Measurements from ENCODE around the gene OR1F1.

The OR1F1 gene

DNA sequence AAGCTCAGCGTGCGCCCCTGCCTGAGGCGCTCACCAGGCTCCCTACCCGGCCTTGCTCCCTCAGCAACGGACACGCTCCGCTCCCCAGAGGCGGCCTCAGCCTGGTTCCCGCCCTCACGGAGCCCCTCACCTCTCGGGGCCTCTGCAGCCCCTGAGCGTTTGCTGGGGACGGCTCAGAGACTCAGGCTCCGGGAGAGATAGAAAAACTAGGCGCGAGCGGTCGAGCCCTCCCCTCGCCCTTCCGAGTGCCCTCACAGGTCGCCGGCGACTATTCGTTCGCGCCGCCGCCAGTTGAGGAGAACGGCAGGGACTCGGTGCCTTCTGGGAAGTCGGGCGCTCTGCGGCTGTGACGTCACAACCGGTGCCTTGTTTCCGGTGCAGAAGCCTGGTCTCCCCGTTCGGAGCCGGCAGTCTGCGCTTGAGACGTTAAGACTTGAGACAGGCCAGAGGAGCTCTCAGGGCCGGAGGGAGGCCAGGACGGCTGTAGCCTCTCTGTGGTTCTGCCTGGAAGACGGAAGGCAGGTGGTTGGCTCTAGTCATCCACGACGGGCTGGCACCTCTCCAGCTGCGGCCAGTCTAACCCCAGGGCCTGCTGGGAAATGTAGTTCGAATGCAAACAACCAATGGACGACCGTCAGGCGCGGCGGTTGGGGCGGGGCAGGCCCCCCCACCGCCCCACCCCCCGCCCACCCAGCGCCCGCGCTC is 47.0 kb downstream of the OR1F1 start, which contains the start of gene ZNF200:
ZNF200 (minus strand) TSS at position 302 of the 705 bp plus-strand sequence. CDS start 1,403 bp downstream, outside the sequence.
- Histone ChIP-seq H3K27me3 (ENCODE audit: low read length) (no peaks in the 10 kb centered on the region), H3K9me3 (ENCODE audit: insufficient read depth, low read length) (peaks cover 3% of the 10 kb centered on the region; the same call in 1 of the 2 replicates), H3K4me2 (ENCODE audit: low read depth, low read length, poor library complexity, severe bottlenecking) (peak within 1 kb of the TSS; percentile 63), H3K9me2 (replicated peaks; ENCODE audit: insufficient read depth, low read length) (no peaks in the 10 kb centered on the region), H2AFZ (ENCODE audit: low read depth, low read length, severe bottlenecking) (peak within 1 kb of the TSS; percentile 52), H3K36me3 (ENCODE audit: low read length) (peaks cover 27% of the 10 kb centered on the region), H4K20me1 (ENCODE audit: low read depth, low read length) (no peaks in the 10 kb centered on the region), H3K9ac (ENCODE audit: low read length) (peak within 1 kb of the TSS; percentile 81), H3K79me2 (ENCODE audit: insufficient read depth, low read length) (peaks cover 10% of the 10 kb centered on the region; the same call in 1 of the 2 replicates), H3K27ac (ENCODE audit: low read depth, low read length) (peak within 1 kb of the TSS; percentile 91), H3K4me3 (ENCODE audit: insufficient read depth, low read length, poor library complexity, severe bottlenecking) (peak within 1 kb of the TSS; percentile 88), H3F3A (ENCODE audit: insufficient read depth) (peaks cover 14% of the 10 kb centered on the region)
- TF ChIP-seq, protein P1, sequence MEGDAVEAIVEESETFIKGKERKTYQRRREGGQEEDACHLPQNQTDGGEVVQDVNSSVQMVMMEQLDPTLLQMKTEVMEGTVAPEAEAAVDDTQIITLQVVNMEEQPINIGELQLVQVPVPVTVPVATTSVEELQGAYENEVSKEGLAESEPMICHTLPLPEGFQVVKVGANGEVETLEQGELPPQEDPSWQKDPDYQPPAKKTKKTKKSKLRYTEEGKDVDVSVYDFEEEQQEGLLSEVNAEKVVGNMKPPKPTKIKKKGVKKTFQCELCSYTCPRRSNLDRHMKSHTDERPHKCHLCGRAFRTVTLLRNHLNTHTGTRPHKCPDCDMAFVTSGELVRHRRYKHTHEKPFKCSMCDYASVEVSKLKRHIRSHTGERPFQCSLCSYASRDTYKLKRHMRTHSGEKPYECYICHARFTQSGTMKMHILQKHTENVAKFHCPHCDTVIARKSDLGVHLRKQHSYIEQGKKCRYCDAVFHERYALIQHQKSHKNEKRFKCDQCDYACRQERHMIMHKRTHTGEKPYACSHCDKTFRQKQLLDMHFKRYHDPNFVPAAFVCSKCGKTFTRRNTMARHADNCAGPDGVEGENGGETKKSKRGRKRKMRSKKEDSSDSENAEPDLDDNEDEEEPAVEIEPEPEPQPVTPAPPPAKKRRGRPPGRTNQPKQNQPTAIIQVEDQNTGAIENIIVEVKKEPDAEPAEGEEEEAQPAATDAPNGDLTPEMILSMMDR (IDR thresholded peaks at IDR 0.05; ENCODE audit: insufficient read depth, low read length, poor library complexity, severe bottlenecking) = no peak
- TF ChIP-seq EZH2phosphoT487 (conservative IDR thresholded peaks at IDR 0.05; ENCODE audit: low read length) = no peak

DNA sequence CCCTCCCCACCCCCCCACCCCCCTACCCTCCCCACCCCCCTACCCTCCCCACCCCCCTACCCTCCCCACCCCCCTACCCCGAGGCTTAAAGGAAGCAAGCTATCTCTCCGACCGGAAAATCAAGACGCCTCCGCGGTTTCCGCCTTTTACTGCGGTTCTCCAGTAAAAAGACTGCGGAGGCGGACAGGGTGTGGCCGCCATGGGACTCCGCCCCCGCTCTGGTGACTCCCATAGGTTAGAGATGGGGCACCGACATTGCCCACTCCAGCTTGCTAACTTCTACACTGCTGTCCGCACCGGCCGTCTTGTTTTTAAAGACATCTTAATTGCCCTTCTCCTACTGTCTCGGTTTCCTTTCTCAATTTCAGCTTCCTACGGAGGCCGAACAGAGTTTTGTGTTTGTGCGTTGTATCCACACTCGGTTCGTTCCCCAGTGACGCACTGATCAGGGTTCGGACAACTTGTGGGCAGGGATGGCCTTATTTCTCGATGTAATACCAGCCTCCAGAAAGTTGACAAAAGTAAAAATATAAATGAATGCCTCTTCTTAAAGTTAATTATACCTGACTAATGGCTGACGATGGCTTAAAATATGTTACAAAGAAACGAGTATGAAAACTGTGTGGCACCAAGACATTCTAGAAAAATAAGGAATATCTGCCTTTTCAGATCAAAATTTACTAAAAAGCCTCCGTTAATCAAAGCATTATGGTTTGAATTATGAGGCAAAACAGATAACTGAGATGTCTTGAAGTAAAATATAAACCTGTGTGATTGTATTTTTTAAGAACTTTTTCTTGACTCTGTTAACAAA is 48.1 kb downstream of the OR1F1 start:
- Histone ChIP-seq H3K4me3 (ENCODE audit: insufficient read depth, low read length, poor library complexity, severe bottlenecking) (no peak overlapping the region), H2AFZ (ENCODE audit: low read depth, low read length, severe bottlenecking) (no peak overlapping the region), H4K20me1 (ENCODE audit: low read depth, low read length) (no peaks in the 10 kb centered on the region)

DNA sequence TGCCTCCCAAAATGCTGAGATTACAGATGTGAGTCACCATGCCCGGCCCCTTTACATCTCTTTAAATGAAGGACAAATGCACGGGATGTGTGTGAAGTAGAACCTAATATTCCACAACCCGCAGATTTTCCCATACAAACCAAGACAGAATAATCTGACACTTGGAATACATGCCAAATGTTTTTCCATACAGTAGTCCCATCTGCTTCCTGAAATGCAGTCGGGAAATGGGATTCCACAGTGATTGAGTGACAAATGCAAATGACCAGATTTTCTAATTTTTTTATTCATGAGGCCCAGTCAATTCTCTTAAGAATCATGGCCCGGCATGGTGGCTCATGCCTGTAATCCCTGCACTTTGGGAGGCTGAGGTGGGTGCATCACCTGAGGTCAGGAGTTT is 53.8 kb downstream of the OR1F1 start:
- TF ChIP-seq, protein P1 (IDR thresholded peaks at IDR 0.05; ENCODE audit: insufficient read depth, low read length, poor library complexity, severe bottlenecking) = no peak
- no peak for TF ChIP-seq EZH2phosphoT487 (conservative IDR thresholded peaks at IDR 0.05; ENCODE audit: low read length)
- no peak overlapping the region for H3K4me2 ChIP-seq (ENCODE audit: low read depth, low read length, poor library complexity, severe bottlenecking)
- H3K36me3 ChIP-seq (ENCODE audit: low read length) = no peaks in the 10 kb centered on the region
- no peaks in the 10 kb centered on the region for H3K79me2 ChIP-seq (ENCODE audit: insufficient read depth, low read length)
- H3K9me2 ChIP-seq (replicated peaks; ENCODE audit: insufficient read depth, low read length) = no peaks in the 10 kb centered on the region
- H3F3A ChIP-seq (ENCODE audit: insufficient read depth) = peaks cover 2% of the 10 kb centered on the region; the same call in 1 of the 2 replicates
- H4K20me1 ChIP-seq (ENCODE audit: low read depth, low read length) = no peaks in the 10 kb centered on the region
- no peaks in the 10 kb centered on the region for H3K27me3 ChIP-seq (ENCODE audit: low read length)
- no peak overlapping the region for H2AFZ ChIP-seq (ENCODE audit: low read depth, low read length, severe bottlenecking)
- no peak overlapping the region for H3K4me3 ChIP-seq (ENCODE audit: insufficient read depth, low read length, poor library complexity, severe bottlenecking)
- no peak overlapping the region for H3K9ac ChIP-seq (ENCODE audit: low read length)
- H3K27ac ChIP-seq (ENCODE audit: low read depth, low read length) = no peak overlapping the region
- no peaks in the 10 kb centered on the region for H3K9me3 ChIP-seq (ENCODE audit: insufficient read depth, low read length)

More for the DNA sequence above, 48.1 kb downstream of the OR1F1 start:
- H3K27me3 ChIP-seq (ENCODE audit: low read length) = no peaks in the 10 kb centered on the region
- no peaks in the 10 kb centered on the region for H3K9me2 ChIP-seq (replicated peaks; ENCODE audit: insufficient read depth, low read length)
- peaks cover 14% of the 10 kb centered on the region for H3F3A ChIP-seq (ENCODE audit: insufficient read depth)
- TF ChIP-seq, protein P1 (IDR thresholded peaks at IDR 0.05; ENCODE audit: insufficient read depth, low read length, poor library complexity, severe bottlenecking) = no peak
- no peak for TF ChIP-seq EZH2phosphoT487 (conservative IDR thresholded peaks at IDR 0.05; ENCODE audit: low read length)
- H3K27ac ChIP-seq (ENCODE audit: low read depth, low read length) = no peak overlapping the region; the same call in 1 of the 2 replicates
- H3K4me2 ChIP-seq (ENCODE audit: low read depth, low read length, poor library complexity, severe bottlenecking) = no peak overlapping the region
- peaks cover 16% of the 10 kb centered on the region for H3K36me3 ChIP-seq (ENCODE audit: low read length)
- peaks cover 3% of the 10 kb centered on the region; the same call in 1 of the 2 replicates for H3K9me3 ChIP-seq (ENCODE audit: insufficient read depth, low read length)
- H3K79me2 ChIP-seq (ENCODE audit: insufficient read depth, low read length) = peaks cover 10% of the 10 kb centered on the region; the same call in 1 of the 2 replicates
- no peak overlapping the region for H3K9ac ChIP-seq (ENCODE audit: low read length)

Data from SU-DHL-6 (cell line).